Naive thymus-derived CD8-positive, alpha-beta T cell (primary cell): ENCODE measurements around the gene ACSL5. TPM values are rescaled to one million over a fixed set of nuclear protein-coding genes. Genes with fewer than 3 reads are reported as not detected.

Experiments
- ATAC-seq, 2 donors: fragments of 150-1000 bp; cut with Tn5 transposase in 1 of 2; sonication (Bioruptor Pico), chemical (Tn5 transposase) in 1 of 2; 1 replicate in 1 of 2; 2 replicates in 1 of 2; pipeline ENCODE4 v1.10.0; 2021; ENCODE audit warnings: mild to moderate bottlenecking in 2 of 2, moderate library complexity in 2 of 2
- POLR2A ChIA-PET: fragments of 350-600 bp; sonication (Branson Sonifier 250); formaldehyde crosslinking; loops from one replicate; lab custom pipeline; 2021; ENCODE audit warnings: antibody characterized with exemption; lab: Charles Lee
- DNase-seq, 10 donors: peaks; one replicate each; pipeline versions ENCODE4 v3.0.0 to v3.0.0-alpha.2; 2020 to 2022
- H3K27ac Mint-ChIP-seq, 10 donors: one replicate each; pipeline ENCODE4 v1.8.0; 2020 to 2022; ENCODE audit warnings: mild to moderate bottlenecking in 10 of 10, mixed read lengths in 10 of 10, moderate library complexity in 4 of 10, inconsistent platforms in 1 of 10
- H3K27me3 Mint-ChIP-seq, 5 donors: one replicate each; pipeline ENCODE4 v1.8.0; 2021 to 2022; ENCODE audit warnings: mixed read lengths in 5 of 5
- H3K36me3 Mint-ChIP-seq, 3 donors: one replicate each; pipeline ENCODE4 v1.8.0; 2020 to 2022; ENCODE audit warnings: mixed read lengths in 3 of 3, mild to moderate bottlenecking in 2 of 3, inconsistent platforms in 1 of 3
- H3K4me1 Mint-ChIP-seq, 4 donors: one replicate each; pipeline ENCODE4 v1.8.0; 2021 to 2022; ENCODE audit warnings: mixed read lengths in 4 of 4
- H3K4me3 Mint-ChIP-seq, 10 donors: one replicate each; pipeline ENCODE4 v1.8.0; 2020 to 2022; ENCODE audit warnings: mild to moderate bottlenecking in 10 of 10, mixed read lengths in 10 of 10, moderate library complexity in 6 of 10, inconsistent platforms in 1 of 10
- H3K9me3 Mint-ChIP-seq, 9 donors: one replicate each; pipeline ENCODE4 v1.8.0; 2020 to 2022; ENCODE audit warnings: mixed read lengths in 9 of 9, mild to moderate bottlenecking in 3 of 9, inconsistent platforms in 1 of 9, moderate library complexity in 1 of 9
- polyA plus RNA-seq, 3 donors: library from polyadenylated mRNA; unstranded; fragments of 300-500 nt; fragmentation: Illumina TruSeq; gene quantifications; one replicate each; pipeline ENCODE4 v1.2.3, GENCODE V29; 2021
- total RNA-seq, 8 experiments: library from RNA in 2 of 8; stranded (reverse) in 2 of 8; gene quantifications; one replicate each; pipeline ENCODE4 v1.2.3 and lab custom pipeline; 2021 to 2026

Gene ACSL5
- total and polyA plus RNA-seq, 5 experiments from 2014 or later, result 31.7 to 69.5 (median 52.1) TPM

- no peaks in the 10 kb centered on the region for H3K9me3 Mint-ChIP-seq
- DNase-seq, result no peak
- H3K4me1 Mint-ChIP-seq, result peaks cover 6 to 20% (median 12%) of the 10 kb centered on the region in 4 donors
- H3K27me3 Mint-ChIP-seq, result no peaks in the 10 kb centered on the region
- no peak overlapping the region for H3K4me3 Mint-ChIP-seq
- no peak for ATAC-seq
- POLR2A ChIA-PET, result no interaction called here
- peaks cover 0 to 67% (median 4%) of the 10 kb centered on the region in 3 donors for H3K36me3 Mint-ChIP-seq
- no peak overlapping the region for H3K27ac Mint-ChIP-seq
Observed at GRCh38 chr10:112438356-112438755, 64.4 kb downstream of the ACSL5 start.

DNA sequence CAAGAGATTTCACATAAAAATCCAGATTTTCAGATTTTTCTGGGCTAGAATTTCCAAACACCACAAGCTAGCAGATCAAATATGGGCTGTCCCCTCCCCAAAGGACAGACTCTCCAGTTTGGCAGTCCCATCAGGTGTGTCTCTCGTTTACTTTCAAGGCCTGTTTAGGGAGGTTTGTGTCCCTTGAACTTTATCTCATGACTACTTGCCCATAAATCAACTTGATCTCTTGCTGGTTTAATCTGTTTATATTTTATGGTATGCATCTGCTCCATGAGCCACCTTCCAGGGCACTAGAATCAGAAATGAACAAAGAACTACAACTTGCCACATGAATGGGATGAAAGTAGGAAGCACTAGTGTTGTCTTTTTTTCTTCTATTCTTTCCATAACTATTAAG, 67.6 kb downstream of the ACSL5 start:
- Mint-ChIP-seq H3K4me3 (no peak overlapping the region), H3K4me1 (peaks cover 11 to 47% (median 39%) of the 10 kb centered on the region in 4 donors), H3K9me3 (no peaks in the 10 kb centered on the region), H3K27me3 (no peaks in the 10 kb centered on the region), H3K27ac (no peak overlapping the region), H3K36me3 (peaks cover 4 to 69% (median 5%) of the 10 kb centered on the region in 3 donors)
- POLR2A ChIA-PET, result no interaction called here
- no peak for ATAC-seq
- DNase-seq, result no peak

- Mint-ChIP-seq H3K27me3 (no peaks in the 10 kb centered on the region), H3K27ac (no peak overlapping the region), H3K4me1 (peaks cover 13 to 47% (median 41%) of the 10 kb centered on the region in 4 donors), H3K36me3 (peaks cover 4 to 68% (median 5%) of the 10 kb centered on the region in 3 donors), H3K9me3 (no peaks in the 10 kb centered on the region), H3K4me3 (no peak overlapping the region)
- POLR2A ChIA-PET, result no interaction called here
- DNase-seq, result no peak
- no peak for ATAC-seq
Observed at GRCh38 chr10:112442063-112442462, 68.1 kb downstream of the ACSL5 start.

DNA sequence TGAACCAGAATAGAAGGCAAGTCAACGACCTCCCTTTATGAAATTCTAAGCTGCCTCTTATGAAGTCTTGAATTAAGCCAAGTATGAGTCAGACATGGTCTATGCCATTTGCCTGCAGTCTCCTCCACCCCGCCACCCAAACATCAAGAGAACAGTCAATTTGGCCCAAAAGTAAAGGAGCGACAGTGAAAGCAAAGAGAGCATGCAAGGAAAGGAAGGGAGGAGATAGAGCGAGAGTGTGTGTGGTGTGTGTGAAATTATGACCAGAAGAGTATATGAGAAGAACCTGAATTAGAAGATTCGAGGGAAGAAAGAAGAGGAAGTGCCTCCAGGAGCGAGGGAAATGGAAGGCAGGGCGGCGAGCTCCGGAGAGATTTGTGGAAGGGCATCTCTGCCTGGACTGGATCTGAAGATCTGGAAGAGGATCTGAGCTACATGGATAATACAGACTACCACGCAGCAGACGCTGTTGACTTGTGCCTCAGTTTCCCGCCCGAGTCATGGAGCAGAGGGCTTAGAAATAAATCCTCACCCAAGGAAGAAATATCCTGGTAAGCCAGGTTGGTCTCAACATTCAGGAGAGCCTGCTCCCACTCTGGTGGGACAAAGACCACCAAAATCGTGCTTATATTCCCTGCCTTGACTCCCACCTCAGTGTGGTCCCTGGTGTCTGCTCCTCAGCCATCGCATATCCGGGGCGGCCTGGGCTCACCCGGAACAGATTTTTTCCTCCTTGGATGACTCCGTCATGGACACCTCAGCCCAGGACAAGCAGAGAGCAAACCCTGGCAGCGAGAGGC, 72.3 kb downstream of the ACSL5 start:
- POLR2A ChIA-PET, result interaction anchor here (0.8 to 2.2 kb wide), 7 partner anchors 15 to 936 kb away, joined by 3 to 20 read pairs (median 6); partner anchors contain the start of gene GPAM
- H3K4me1 Mint-ChIP-seq, result peaks cover 20 to 71% (median 61%) of the 10 kb centered on the region in 4 donors
- H3K9me3 Mint-ChIP-seq, result no peaks in the 10 kb centered on the region
- H3K27ac Mint-ChIP-seq, result peak overlapping the region; percentile 95 to 100 (median 98)
- ATAC-seq (peak in 1 of 2 donors; percentile 64), DNase-seq (peak in 2 of 10 donors; percentile 4 to 6)
- H3K27me3 Mint-ChIP-seq, result no peaks in the 10 kb centered on the region
- peaks cover 0 to 43% (median 5%) of the 10 kb centered on the region in 3 donors for H3K36me3 Mint-ChIP-seq
- H3K4me3 Mint-ChIP-seq, result peak overlapping the region; percentile 87 to 100 (median 97)

DNA sequence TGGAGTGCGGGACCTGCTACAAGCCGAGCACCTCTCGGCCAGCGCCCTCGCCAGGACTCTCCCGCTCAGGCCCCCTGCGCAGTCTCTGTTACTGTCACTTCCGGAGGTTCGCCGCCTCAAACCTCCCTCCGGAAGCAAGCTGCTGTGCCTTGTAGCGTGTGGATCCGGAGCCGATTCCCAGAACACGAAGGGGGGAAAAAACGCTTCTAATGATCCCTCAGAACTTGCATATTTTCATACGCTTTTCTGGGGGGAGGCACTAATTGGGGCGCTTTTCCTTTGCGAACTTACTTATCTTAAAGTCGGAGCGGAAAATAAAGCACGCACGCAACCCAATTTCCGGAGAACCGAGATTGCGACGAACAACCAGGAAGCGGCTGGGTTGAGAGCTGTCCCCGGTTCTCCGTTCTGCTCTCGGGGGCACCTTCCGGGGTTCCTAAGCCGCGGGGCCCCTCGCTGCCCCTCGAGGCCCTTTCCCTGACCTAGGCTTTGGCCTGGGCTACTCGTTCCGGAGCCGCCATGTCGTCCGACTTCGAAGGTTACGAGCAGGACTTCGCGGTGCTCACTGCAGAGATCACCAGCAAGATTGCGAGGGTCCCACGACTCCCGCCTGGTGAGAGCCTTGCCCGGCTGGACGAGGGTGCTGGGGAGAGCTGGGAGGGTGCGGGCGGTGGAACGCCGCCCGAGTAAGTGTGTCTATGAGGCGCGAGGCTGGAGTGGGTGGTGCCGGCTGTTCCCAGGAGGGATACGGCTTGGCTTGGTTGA, 73.1 kb downstream of the ACSL5 start, which contains the start of the genes VTI1A and ZDHHC6:
Gene VTI1A, plus strand, starts transcription at position 361 of the 765 bp plus-strand sequence. Its CDS starts 159 bp downstream, at position 520.
Gene ZDHHC6, minus strand, starts transcription at position 60 of the 765 bp plus-strand sequence. CDS start 1,478 bp downstream, outside the sequence.
- DNase-seq, result peak; percentile 71 to 93 (median 81)
- POLR2A ChIA-PET, result interaction anchor here (0.6 to 2.2 kb wide), 13 partner anchors 9 to 1619 kb away, joined by 3 to 20 read pairs (median 4); partner anchors contain the start of genes ACSL5 and GPAM
- Mint-ChIP-seq H3K27me3 (no peaks in the 10 kb centered on the region), H3K36me3 (peaks cover 0 to 38% (median 5%) of the 10 kb centered on the region in 3 donors), H3K9me3 (no peaks in the 10 kb centered on the region), H3K27ac (peak within 1 kb of the TSS; percentile 95 to 100 (median 98)), H3K4me3 (peak within 1 kb of the TSS; percentile 87 to 100 (median 97)), H3K4me1 (peaks cover 20 to 75% (median 60%) of the 10 kb centered on the region in 4 donors)
- ATAC-seq, result peak; percentile 88

DNA sequence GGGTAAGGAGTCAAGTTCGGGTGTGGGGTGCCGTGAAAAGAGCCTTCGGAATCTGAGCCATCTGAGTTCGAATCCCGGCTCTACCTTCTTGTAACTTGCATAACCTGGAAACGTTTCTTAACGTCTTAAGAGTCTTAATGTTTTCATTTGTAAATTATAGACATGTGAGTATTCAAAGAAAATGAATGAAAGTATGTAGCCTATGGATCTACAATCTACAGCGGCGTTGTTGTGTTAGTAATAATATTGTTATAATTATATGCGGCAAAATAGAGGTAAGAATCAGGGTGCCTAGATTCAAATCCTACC, 73.7 kb downstream of the ACSL5 start:
- peaks cover 18 to 74% (median 58%) of the 10 kb centered on the region in 4 donors for H3K4me1 Mint-ChIP-seq
- H3K36me3 Mint-ChIP-seq, result peaks cover 0 to 32% (median 5%) of the 10 kb centered on the region in 3 donors
- H3K27me3 Mint-ChIP-seq, result no peaks in the 10 kb centered on the region
- H3K9me3 Mint-ChIP-seq, result no peaks in the 10 kb centered on the region
- POLR2A ChIA-PET, result interaction anchor here (0.7 to 2.2 kb wide), 9 partner anchors 8 to 1620 kb away, joined by 3 to 20 read pairs (median 4); partner anchors contain the start of genes ACSL5 and GPAM
- ATAC-seq, result no peak
- no peak for DNase-seq
- peak overlapping the region; percentile 87 to 100 (median 97) for H3K4me3 Mint-ChIP-seq
- peak overlapping the region; percentile 95 to 100 (median 98) for H3K27ac Mint-ChIP-seq

- POLR2A ChIA-PET, result no interaction called here
- peaks cover 22 to 68% (median 54%) of the 10 kb centered on the region in 4 donors for H3K4me1 Mint-ChIP-seq
- no peak for ATAC-seq
Observed at GRCh38 chr10:112448888-112449287, 75.0 kb downstream of the ACSL5 start.

GRCh38 chr10:112454910-112455779, 81.2 kb downstream of the ACSL5 start:
- Mint-ChIP-seq H3K27ac (no peak overlapping the region), H3K4me3 (no peak overlapping the region), H3K4me1 (peaks cover 17 to 33% (median 29%) of the 10 kb centered on the region in 4 donors), H3K36me3 (peaks cover 0 to 6% (median 0%) of the 10 kb centered on the region in 3 donors), H3K9me3 (no peaks in the 10 kb centered on the region), H3K27me3 (no peaks in the 10 kb centered on the region)
- no peak for ATAC-seq
- no peak for DNase-seq
- POLR2A ChIA-PET, result interaction anchor here (1.4 kb wide), 1 partner anchor 8 kb away, joined by 4 read pairs; the partner anchor contains the start of gene VTI1A

More at GRCh38 chr10:112448888-112449287, 75.0 kb downstream of the ACSL5 start:
- Mint-ChIP-seq H3K27ac (peak overlapping the region in 7 of 10 donors; percentile 8 to 98 (median 66)), H3K27me3 (no peaks in the 10 kb centered on the region), H3K9me3 (no peaks in the 10 kb centered on the region), H3K36me3 (peaks cover 0 to 26% (median 5%) of the 10 kb centered on the region in 3 donors), H3K4me3 (peak overlapping the region; percentile 13 to 100 (median 97))
- no peak for DNase-seq

- Mint-ChIP-seq H3K9me3 (no peaks in the 10 kb centered on the region), H3K4me1 (peaks cover 14 to 27% (median 19%) of the 10 kb centered on the region in 4 donors), H3K36me3 (peaks cover 0 to 8% (median 5%) of the 10 kb centered on the region in 3 donors), H3K4me3 (no peak overlapping the region), H3K27me3 (no peaks in the 10 kb centered on the region), H3K27ac (no peak overlapping the region)
- POLR2A ChIA-PET, result interaction anchor here (1.4 kb wide), 1 partner anchor 9 kb away, joined by 4 read pairs; the partner anchor contains the start of gene VTI1A
- ATAC-seq (no peak), DNase-seq (no peak)
Observed at GRCh38 chr10:112456533-112456932, 82.6 kb downstream of the ACSL5 start.

GRCh38 chr10:112460366-112460765, 86.5 kb downstream of the ACSL5 start:
- Mint-ChIP-seq H3K27me3 (no peaks in the 10 kb centered on the region), H3K27ac (no peak overlapping the region), H3K4me1 (peaks cover 6 to 16% (median 10%) of the 10 kb centered on the region in 4 donors), H3K4me3 (no peak overlapping the region), H3K9me3 (no peaks in the 10 kb centered on the region), H3K36me3 (peaks cover 11 to 34% (median 19%) of the 10 kb centered on the region in 3 donors)
- POLR2A ChIA-PET, result interaction anchor here (1.4 kb wide), 1 partner anchor 24 kb away, joined by 4 read pairs; no protein-coding TSS in a partner anchor
- ATAC-seq, result no peak
- DNase-seq, result no peak
